ENCODE data around the gene UBE2G1. TPM values are rescaled to one million over a fixed set of nuclear protein-coding genes. Genes with fewer than 3 reads are reported as not detected.

UBE2G1 gene
- total and polyA plus RNA-seq, 10 of the 15 experiments (the other 5 are each of a cell fraction or from before 2014, with no cell fraction given): 24.4 to 139 (median 77.4) TPM

GRCh38 chr17:4365103-4365627, 1.3 kb downstream of the UBE2G1 start (continued):
- TF ChIP-seq, protein P1, sequence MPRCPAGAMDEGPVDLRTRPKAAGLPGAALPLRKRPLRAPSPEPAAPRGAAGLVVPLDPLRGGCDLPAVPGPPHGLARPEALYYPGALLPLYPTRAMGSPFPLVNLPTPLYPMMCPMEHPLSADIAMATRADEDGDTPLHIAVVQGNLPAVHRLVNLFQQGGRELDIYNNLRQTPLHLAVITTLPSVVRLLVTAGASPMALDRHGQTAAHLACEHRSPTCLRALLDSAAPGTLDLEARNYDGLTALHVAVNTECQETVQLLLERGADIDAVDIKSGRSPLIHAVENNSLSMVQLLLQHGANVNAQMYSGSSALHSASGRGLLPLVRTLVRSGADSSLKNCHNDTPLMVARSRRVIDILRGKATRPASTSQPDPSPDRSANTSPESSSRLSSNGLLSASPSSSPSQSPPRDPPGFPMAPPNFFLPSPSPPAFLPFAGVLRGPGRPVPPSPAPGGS (IDR thresholded peaks at IDR 0.05; ENCODE audit: borderline replicate concordance, insufficient read depth, low read depth, low read length, poor library complexity, severe bottlenecking): no peak
- TF ChIP-seq TCF7 (IDR thresholded peaks at IDR 0.05; ENCODE audit: borderline replicate concordance): no peak
- TF ChIP-seq, protein P2, sequence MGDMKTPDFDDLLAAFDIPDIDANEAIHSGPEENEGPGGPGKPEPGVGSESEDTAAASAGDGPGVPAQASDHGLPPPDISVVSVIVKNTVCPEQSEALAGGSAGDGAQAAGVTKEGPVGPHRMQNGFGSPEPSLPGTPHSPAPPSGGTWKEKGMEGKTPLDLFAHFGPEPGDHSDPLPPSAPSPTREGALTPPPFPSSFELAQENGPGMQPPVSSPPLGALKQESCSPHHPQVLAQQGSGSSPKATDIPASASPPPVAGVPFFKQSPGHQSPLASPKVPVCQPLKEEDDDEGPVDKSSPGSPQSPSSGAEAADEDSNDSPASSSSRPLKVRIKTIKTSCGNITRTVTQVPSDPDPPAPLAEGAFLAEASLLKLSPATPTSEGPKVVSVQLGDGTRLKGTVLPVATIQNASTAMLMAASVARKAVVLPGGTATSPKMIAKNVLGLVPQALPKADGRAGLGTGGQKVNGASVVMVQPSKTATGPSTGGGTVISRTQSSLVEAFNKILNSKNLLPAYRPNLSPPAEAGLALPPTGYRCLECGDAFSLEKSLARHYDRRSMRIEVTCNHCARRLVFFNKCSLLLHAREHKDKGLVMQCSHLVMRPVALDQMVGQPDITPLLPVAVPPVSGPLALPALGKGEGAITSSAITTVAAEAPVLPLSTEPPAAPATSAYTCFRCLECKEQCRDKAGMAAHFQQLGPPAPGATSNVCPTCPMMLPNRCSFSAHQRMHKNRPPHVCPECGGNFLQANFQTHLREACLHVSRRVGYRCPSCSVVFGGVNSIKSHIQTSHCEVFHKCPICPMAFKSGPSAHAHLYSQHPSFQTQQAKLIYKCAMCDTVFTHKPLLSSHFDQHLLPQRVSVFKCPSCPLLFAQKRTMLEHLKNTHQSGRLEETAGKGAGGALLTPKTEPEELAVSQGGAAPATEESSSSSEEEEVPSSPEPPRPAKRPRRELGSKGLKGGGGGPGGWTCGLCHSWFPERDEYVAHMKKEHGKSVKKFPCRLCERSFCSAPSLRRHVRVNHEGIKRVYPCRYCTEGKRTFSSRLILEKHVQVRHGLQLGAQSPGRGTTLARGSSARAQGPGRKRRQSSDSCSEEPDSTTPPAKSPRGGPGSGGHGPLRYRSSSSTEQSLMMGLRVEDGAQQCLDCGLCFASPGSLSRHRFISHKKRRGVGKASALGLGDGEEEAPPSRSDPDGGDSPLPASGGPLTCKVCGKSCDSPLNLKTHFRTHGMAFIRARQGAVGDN (IDR thresholded peaks at IDR 0.05): peak; percentile 69
- TF ChIP-seq STAT1 (conservative IDR thresholded peaks at IDR 0.05): 0 out of 2 replicates have a peak, but pooled peaks have one; percentile 61
- 0 out of 2 replicates have a peak, but pooled peaks have one; percentile 20 for TF ChIP-seq ZNF24 (IDR thresholded peaks at IDR 0.05)
- TF ChIP-seq, protein P3, sequence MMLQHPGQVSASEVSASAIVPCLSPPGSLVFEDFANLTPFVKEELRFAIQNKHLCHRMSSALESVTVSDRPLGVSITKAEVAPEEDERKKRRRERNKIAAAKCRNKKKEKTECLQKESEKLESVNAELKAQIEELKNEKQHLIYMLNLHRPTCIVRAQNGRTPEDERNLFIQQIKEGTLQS (IDR thresholded peaks at IDR 0.05; ENCODE audit: borderline replicate concordance, extremely low read depth, low read depth, low read length): peak; percentile 55; the same call in 1 of the 2 replicates
- TF ChIP-seq POLR2A (IDR thresholded peaks at IDR 0.05; ENCODE audit: low read depth, low read length): peak; percentile 74
- no peak for TF ChIP-seq EED (IDR thresholded peaks at IDR 0.05; ENCODE audit: low read depth)
- TF ChIP-seq STAT3 (IDR thresholded peaks at IDR 0.05; ENCODE audit: low read depth, low read length): no peak
- TF ChIP-seq, protein P4, sequence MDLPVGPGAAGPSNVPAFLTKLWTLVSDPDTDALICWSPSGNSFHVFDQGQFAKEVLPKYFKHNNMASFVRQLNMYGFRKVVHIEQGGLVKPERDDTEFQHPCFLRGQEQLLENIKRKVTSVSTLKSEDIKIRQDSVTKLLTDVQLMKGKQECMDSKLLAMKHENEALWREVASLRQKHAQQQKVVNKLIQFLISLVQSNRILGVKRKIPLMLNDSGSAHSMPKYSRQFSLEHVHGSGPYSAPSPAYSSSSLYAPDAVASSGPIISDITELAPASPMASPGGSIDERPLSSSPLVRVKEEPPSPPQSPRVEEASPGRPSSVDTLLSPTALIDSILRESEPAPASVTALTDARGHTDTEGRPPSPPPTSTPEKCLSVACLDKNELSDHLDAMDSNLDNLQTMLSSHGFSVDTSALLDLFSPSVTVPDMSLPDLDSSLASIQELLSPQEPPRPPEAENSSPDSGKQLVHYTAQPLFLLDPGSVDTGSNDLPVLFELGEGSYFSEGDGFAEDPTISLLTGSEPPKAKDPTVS (IDR thresholded peaks at IDR 0.05; ENCODE audit: low read depth, low read length): no peak
- peak; percentile 70; the same call in 1 of the 2 replicates for TF ChIP-seq POLR2AphosphoS5 (IDR thresholded peaks at IDR 0.05; ENCODE audit: low read length)
- TF ChIP-seq, protein P5, sequence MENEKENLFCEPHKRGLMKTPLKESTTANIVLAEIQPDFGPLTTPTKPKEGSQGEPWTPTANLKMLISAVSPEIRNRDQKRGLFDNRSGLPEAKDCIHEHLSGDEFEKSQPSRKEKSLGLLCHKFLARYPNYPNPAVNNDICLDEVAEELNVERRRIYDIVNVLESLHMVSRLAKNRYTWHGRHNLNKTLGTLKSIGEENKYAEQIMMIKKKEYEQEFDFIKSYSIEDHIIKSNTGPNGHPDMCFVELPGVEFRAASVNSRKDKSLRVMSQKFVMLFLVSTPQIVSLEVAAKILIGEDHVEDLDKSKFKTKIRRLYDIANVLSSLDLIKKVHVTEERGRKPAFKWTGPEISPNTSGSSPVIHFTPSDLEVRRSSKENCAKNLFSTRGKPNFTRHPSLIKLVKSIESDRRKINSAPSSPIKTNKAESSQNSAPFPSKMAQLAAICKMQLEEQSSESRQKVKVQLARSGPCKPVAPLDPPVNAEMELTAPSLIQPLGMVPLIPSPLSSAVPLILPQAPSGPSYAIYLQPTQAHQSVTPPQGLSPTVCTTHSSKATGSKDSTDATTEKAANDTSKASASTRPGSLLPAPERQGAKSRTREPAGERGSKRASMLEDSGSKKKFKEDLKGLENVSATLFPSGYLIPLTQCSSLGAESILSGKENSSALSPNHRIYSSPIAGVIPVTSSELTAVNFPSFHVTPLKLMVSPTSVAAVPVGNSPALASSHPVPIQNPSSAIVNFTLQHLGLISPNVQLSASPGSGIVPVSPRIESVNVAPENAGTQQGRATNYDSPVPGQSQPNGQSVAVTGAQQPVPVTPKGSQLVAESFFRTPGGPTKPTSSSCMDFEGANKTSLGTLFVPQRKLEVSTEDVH (IDR thresholded peaks at IDR 0.05; ENCODE audit: low read depth, partially characterized antibody): no peak
- peak; percentile 54; the same call in 1 of the 2 replicates for TF ChIP-seq POLR2AphosphoS2 (IDR thresholded peaks at IDR 0.05; ENCODE audit: low read depth, low read length)
- TF ChIP-seq PBX3 (IDR thresholded peaks at IDR 0.05; ENCODE audit: insufficient replicate concordance, low read depth, low read length): no peak
- no peak for TF ChIP-seq CBX3 (IDR thresholded peaks at IDR 0.05; ENCODE audit: borderline replicate concordance, low read depth)
- TF ChIP-seq NFXL1 (IDR thresholded peaks at IDR 0.05; ENCODE audit: borderline replicate concordance): no peak
- TF ChIP-seq SMARCA5 (IDR thresholded peaks at IDR 0.05): no peak
- TF ChIP-seq NFYB (IDR thresholded peaks at IDR 0.05; ENCODE audit: insufficient read depth, low read depth, low read length): 0 out of 2 replicates have a peak, but pooled peaks have one; percentile 38
- no peak for TF ChIP-seq RBBP5 (conservative IDR thresholded peaks at IDR 0.05)
